ENCODE data around the gene TAS2R60. TPM values are rescaled to one million over a fixed set of nuclear protein-coding genes. Genes with fewer than 3 reads are reported as not detected.

TAS2R60 gene
- total RNA-seq, 1 experiment from 2014 or later: not detected

Other genes with a start within 250 kb of the TAS2R60 start
- gene TAS2R40, start 221.4 kb upstream of the TAS2R60 start, total RNA-seq (2014; rRNA removed; shearing (Covaris generic)): not detected in 2 replicates
- 117 and 122 TPM in 2 replicates for gene GSTK1, start 180.0 kb upstream of the TAS2R60 start, total RNA-seq (2014; rRNA removed; shearing (Covaris generic))
- gene TMEM139, start 158.5 kb upstream of the TAS2R60 start, total RNA-seq (2014; rRNA removed; shearing (Covaris generic)): 4.0 and 7.3 TPM in 2 replicates
- 12.7 and 16.6 TPM in 2 replicates for gene CASP2, start 155.1 kb upstream of the TAS2R60 start, total RNA-seq (2014; rRNA removed; shearing (Covaris generic))
- gene CLCN1, start 127.3 kb upstream of the TAS2R60 start, total RNA-seq (2014; rRNA removed; shearing (Covaris generic)): 0.07 TPM in 1 of 2 replicates, not detected in the other
- gene FAM131B, start 80.7 kb upstream of the TAS2R60 start, total RNA-seq (2014; rRNA removed; shearing (Covaris generic)): 0.06 and 0.10 TPM in 2 replicates
- 45.7 and 57.4 TPM in 2 replicates for gene ZYX, start 62.1 kb upstream of the TAS2R60 start, total RNA-seq (2014; rRNA removed; shearing (Covaris generic))
- not detected in 2 replicates for gene EPHA1, start 34.6 kb upstream of the TAS2R60 start, total RNA-seq (2014; rRNA removed; shearing (Covaris generic))
- not detected in 2 replicates for gene TAS2R41, start 34.4 kb downstream of the TAS2R60 start, total RNA-seq (2014; rRNA removed; shearing (Covaris generic))
- not detected in 2 replicates for gene CTAGE15, start 128.3 kb downstream of the TAS2R60 start, total RNA-seq (2014; rRNA removed; shearing (Covaris generic))
- 23.0 and 28.9 TPM in 2 replicates for gene TCAF2, start 177.5 kb downstream of the TAS2R60 start, total RNA-seq (2014; rRNA removed; shearing (Covaris generic))